KMS-11 (cell line): Measurements from ENCODE around the gene LYPD3.

Experiments
- H2AFZ ChIP-seq: fragments of 200-600 bp; sonication (generic); 2 replicates; pipeline ENCODE4 v1.6.1; 2016; ENCODE audit warnings: antibody characterized with exemption, mixed run types, low read depth
- H3K27ac ChIP-seq: fragments of 200-600 bp; sonication (generic); 2 replicates; pipeline ENCODE4 v1.6.1; 2016; ENCODE audit warnings: mild to moderate bottlenecking, mixed run types
- H3K27me3 ChIP-seq: fragments of 200-600 bp; sonication (generic); 2 replicates; pipeline ENCODE4 v1.6.1; 2017; ENCODE audit warnings: mild to moderate bottlenecking, low read depth, mixed run types, moderate library complexity; ENCODE audit not compliant: insufficient read depth
- H3K36me3 ChIP-seq: fragments of 200-600 bp; sonication (generic); 2 replicates; pipeline ENCODE4 v1.6.1; 2017; ENCODE audit warnings: mild to moderate bottlenecking, mixed run types; ENCODE audit not compliant: insufficient read depth
- H3K4me1 ChIP-seq: fragments of 200-600 bp; sonication (generic); 2 replicates; pipeline ENCODE4 v1.6.1; 2016; ENCODE audit warnings: mild to moderate bottlenecking, low read depth, mixed run types; ENCODE audit not compliant: poor library complexity, severe bottlenecking
- H3K4me2 ChIP-seq: fragments of 200-600 bp; sonication (generic); 2 replicates; pipeline ENCODE4 v1.7.0; 2016; ENCODE audit warnings: mild to moderate bottlenecking, mixed run types
- H3K4me3 ChIP-seq: fragments of 200-600 bp; sonication (generic); IDR thresholded peaks from 2 replicates; pipeline ENCODE4 v1.6.1; 2017; ENCODE audit warnings: low read depth, low read length, mixed read lengths; ENCODE audit not compliant: insufficient read depth
- H3K79me2 ChIP-seq: fragments of 200-600 bp; sonication (generic); 2 replicates; pipeline ENCODE4 v1.6.1; 2016; ENCODE audit warnings: low read depth, mixed run types; ENCODE audit not compliant: insufficient read depth
- H3K9ac ChIP-seq: fragments of 200-600 bp; sonication (generic); 2 replicates; pipeline ENCODE4 v1.6.1; 2016; ENCODE audit warnings: mild to moderate bottlenecking, mixed run types
- H4K20me1 ChIP-seq: fragments of 200-600 bp; sonication (generic); 2 replicates; pipeline ENCODE4 v1.6.1; 2016; ENCODE audit warnings: mild to moderate bottlenecking, mixed run types; ENCODE audit not compliant: insufficient read depth
- TF ChIP-seq, protein P1 (sequence below): fragments of 200-600 bp; sonication (generic); conservative IDR thresholded peaks from 2 replicates; pipeline ENCODE4 v1.6.1; 2017; ENCODE audit warnings: low read depth, mild to moderate bottlenecking, antibody characterized with exemption, low read length, moderate library complexity, mixed read lengths

The LYPD3 gene

GRCh38 chr19:43425567-43426392 is 39.6 kb downstream of the LYPD3 start:
- TF ChIP-seq, protein P1, sequence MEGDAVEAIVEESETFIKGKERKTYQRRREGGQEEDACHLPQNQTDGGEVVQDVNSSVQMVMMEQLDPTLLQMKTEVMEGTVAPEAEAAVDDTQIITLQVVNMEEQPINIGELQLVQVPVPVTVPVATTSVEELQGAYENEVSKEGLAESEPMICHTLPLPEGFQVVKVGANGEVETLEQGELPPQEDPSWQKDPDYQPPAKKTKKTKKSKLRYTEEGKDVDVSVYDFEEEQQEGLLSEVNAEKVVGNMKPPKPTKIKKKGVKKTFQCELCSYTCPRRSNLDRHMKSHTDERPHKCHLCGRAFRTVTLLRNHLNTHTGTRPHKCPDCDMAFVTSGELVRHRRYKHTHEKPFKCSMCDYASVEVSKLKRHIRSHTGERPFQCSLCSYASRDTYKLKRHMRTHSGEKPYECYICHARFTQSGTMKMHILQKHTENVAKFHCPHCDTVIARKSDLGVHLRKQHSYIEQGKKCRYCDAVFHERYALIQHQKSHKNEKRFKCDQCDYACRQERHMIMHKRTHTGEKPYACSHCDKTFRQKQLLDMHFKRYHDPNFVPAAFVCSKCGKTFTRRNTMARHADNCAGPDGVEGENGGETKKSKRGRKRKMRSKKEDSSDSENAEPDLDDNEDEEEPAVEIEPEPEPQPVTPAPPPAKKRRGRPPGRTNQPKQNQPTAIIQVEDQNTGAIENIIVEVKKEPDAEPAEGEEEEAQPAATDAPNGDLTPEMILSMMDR: 0 out of 2 replicates have a peak, but pooled peaks have one; percentile 31
- Histone ChIP-seq H3K27ac (no peak overlapping the region), H3K9ac (no peak overlapping the region), H2AFZ (0 out of 2 replicates have a peak overlapping the region, but pooled peaks have one; percentile 15), H3K4me2 (no peak overlapping the region), H3K79me2 (no peaks in the 10 kb centered on the region), H4K20me1 (no peaks in the 10 kb centered on the region), H3K4me3 (no peak overlapping the region), H3K27me3 (no peaks in the 10 kb centered on the region), H3K4me1 (no peaks in the 10 kb centered on the region), H3K36me3 (no peaks in the 10 kb centered on the region)

GRCh38 chr19:43423779-43424178 is 41.6 kb downstream of the LYPD3 start:
- no peaks in the 10 kb centered on the region for H3K79me2 ChIP-seq
- H4K20me1 ChIP-seq: no peaks in the 10 kb centered on the region
- H3K36me3 ChIP-seq: no peaks in the 10 kb centered on the region
- H3K4me2 ChIP-seq: no peak overlapping the region
- H3K9ac ChIP-seq: no peak overlapping the region
- no peak overlapping the region for H3K4me3 ChIP-seq
- no peaks in the 10 kb centered on the region for H3K4me1 ChIP-seq
- H3K27ac ChIP-seq: no peak overlapping the region
- TF ChIP-seq, protein P1: no peak
- no peak overlapping the region for H2AFZ ChIP-seq
- no peaks in the 10 kb centered on the region for H3K27me3 ChIP-seq

GRCh38 chr19:43422689-43423066 is 42.7 kb downstream of the LYPD3 start:
- H3K27me3 ChIP-seq: no peaks in the 10 kb centered on the region
- H3K4me2 ChIP-seq: no peak overlapping the region
- no peak overlapping the region for H3K4me3 ChIP-seq
- H3K9ac ChIP-seq: no peak overlapping the region
- H3K4me1 ChIP-seq: no peaks in the 10 kb centered on the region
- H2AFZ ChIP-seq: no peak overlapping the region
- no peaks in the 10 kb centered on the region for H3K36me3 ChIP-seq
- TF ChIP-seq, protein P1: no peak
- no peaks in the 10 kb centered on the region for H3K79me2 ChIP-seq
- H4K20me1 ChIP-seq: no peaks in the 10 kb centered on the region
- H3K27ac ChIP-seq: no peak overlapping the region

DNA sequence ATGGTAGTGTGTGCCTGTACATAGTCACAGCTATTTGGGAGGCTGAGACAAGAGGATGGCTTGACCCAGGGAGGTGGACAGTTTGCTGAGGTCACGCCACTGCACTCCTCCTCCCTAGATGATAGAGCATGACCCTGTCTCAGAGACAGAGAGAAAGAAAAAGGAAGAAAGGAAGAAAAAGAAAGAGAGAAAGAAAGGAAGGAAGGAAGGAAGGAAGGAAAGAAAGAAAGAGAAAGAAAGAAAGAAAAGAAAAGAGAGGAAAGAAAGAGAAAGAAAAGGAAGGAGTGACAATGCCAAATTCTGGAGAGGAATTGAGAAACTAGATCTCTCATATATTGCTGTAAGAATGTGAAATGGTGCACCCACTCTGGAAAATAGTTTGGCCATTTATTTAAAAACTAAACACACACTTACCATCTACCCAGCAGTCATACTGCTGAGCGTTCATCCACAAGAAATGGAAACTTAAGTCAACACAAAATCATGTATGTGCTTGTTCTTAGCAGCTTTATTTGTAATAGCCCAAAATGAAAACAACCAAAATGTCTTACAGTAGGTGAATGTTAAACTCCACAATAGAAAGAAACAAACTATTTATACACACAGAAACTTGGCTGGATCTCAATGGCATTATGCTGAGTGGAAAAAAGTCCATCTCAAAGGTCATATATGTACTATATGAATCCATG is 43.3 kb downstream of the LYPD3 start:
- Histone ChIP-seq H3K4me2 (no peak overlapping the region), H3K36me3 (no peaks in the 10 kb centered on the region), H3K27me3 (no peaks in the 10 kb centered on the region), H3K9ac (no peak overlapping the region), H3K79me2 (no peaks in the 10 kb centered on the region), H3K27ac (no peak overlapping the region), H4K20me1 (no peaks in the 10 kb centered on the region), H3K4me1 (no peaks in the 10 kb centered on the region), H2AFZ (no peak overlapping the region), H3K4me3 (no peak overlapping the region)
- TF ChIP-seq, protein P1: no peak
